Motor neuron (in vitro differentiated cells): ENCODE data around the gene ITGA6. TPM values are rescaled to one million over a fixed set of nuclear protein-coding genes. Genes with fewer than 3 reads are reported as not detected.

Source experiments
- ATAC-seq, 8 experiments: fragments of 200-7000 bp; cut with Tn5 transposase; replicated peaks in 6 of 8; 2 replicates each; pipeline ENCODE4 v1.8.0; 2021; ENCODE audit warnings: mild to moderate bottlenecking in 8 of 8, moderate library complexity in 8 of 8
- H3K27ac ChIP-seq, 2 donors: fragments of 250-450 bp; sonication (Bioruptor Pico); 2 replicates each; pipeline ENCODE4 v1.9.0; 2021; ENCODE audit warnings: antibody characterized with exemption in 2 of 2, mild to moderate bottlenecking in 2 of 2, moderate library complexity in 1 of 2
- H3K4me1 ChIP-seq, 2 donors: fragments of 250-450 bp; sonication (Bioruptor Pico); replicated peaks in 1 of 2; 2 replicates each; pipeline ENCODE4 v1.6.1; 2021; ENCODE audit warnings: antibody characterized with exemption in 2 of 2, mild to moderate bottlenecking in 2 of 2, moderate library complexity in 1 of 2
- H3K4me3 ChIP-seq, 5 donors: fragments of 250-450 bp; sonication (Bioruptor Pico); 2 replicates each; pipeline ENCODE4 v1.9.0; 2021; ENCODE audit warnings: antibody characterized with exemption in 5 of 5, mild to moderate bottlenecking in 5 of 5, moderate library complexity in 4 of 5
- WGBS, 10 experiments: fragments of 450-650 bp; shearing (Covaris generic); methylation state at CpG; one replicate each; pipeline ENCODE4 v1.0.0; 2022; 5-methylcytosine and 5-hydroxymethylcytosine counted together
- in situ Hi-C, 9 experiments: fragments of 400-800 bp; cut with MboI; loops; one replicate each; pipeline ENCODE4 v1.15.0; 2021; ENCODE audit warnings: low sequenced_read_pairs in 9 of 9, low pct_unique_long_range_greater_than_20kb in 2 of 9; ENCODE audit not compliant: unreplicated experiment in 9 of 9
- total RNA-seq, 8 experiments: library from RNA; unstranded; fragments of 300-600 nt; gene quantifications; 2 replicates each; pipeline versions ENCODE4 v1.2.3 to v1.2.4, GENCODE V29; 2022

Gene ITGA6
- 10 to 100 TPM in 7 of 8 experiments, 1 to 10 TPM in 1; 3.4 to 68.2 (median 26.1) TPM for total RNA-seq

DNA sequence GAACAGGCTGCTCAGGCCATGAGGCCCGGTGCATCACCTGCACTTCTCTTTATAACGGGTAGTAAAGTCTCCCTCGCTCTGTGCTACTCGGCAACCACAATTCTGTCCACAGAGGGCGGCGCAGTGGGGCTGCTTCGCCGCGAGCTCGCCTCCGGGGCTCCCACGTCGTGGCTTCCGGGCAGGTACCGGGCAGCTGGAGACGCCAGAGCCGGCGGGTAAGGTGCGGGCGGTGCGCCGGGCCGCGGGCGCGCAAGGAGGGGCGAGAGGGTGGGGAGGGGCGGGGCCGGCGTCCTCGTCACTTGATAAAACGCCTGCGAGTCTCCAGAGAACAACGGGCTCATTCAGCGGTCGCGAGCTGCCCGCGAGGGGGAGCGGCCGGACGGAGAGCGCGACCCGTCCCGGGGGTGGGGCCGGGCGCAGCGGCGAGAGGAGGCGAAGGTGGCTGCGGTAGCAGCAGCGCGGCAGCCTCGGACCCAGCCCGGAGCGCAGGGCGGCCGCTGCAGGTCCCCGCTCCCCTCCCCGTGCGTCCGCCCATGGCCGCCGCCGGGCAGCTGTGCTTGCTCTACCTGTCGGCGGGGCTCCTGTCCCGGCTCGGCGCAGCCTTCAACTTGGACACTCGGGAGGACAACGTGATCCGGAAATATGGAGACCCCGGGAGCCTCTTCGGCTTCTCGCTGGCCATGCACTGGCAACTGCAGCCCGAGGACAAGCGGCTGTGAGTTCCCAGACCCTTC lies at the start of gene ITGA6:
ITGA6 (plus strand) TSS at position 331 of the 734 bp plus-strand sequence.
- in situ Hi-C loops = no loop called here
- peak; percentile 74 to 89 (median 86) for ATAC-seq
- Histone ChIP-seq H3K4me3 (peak within 1 kb of the TSS; percentile 47 to 82 (median 57)), H3K27ac (peak within 1 kb of the TSS; percentile 11 to 43), H3K4me1 (peaks cover 8 to 11% of the 10 kb centered on the region in 2 donors)
- 0 to 20% (median 7%) methylated on average over 1 to 3 of the region's 79 CpGs; no CpG with 5 or more reads in 6 of the 10 experiments for WGBS, 10 experiments

DNA sequence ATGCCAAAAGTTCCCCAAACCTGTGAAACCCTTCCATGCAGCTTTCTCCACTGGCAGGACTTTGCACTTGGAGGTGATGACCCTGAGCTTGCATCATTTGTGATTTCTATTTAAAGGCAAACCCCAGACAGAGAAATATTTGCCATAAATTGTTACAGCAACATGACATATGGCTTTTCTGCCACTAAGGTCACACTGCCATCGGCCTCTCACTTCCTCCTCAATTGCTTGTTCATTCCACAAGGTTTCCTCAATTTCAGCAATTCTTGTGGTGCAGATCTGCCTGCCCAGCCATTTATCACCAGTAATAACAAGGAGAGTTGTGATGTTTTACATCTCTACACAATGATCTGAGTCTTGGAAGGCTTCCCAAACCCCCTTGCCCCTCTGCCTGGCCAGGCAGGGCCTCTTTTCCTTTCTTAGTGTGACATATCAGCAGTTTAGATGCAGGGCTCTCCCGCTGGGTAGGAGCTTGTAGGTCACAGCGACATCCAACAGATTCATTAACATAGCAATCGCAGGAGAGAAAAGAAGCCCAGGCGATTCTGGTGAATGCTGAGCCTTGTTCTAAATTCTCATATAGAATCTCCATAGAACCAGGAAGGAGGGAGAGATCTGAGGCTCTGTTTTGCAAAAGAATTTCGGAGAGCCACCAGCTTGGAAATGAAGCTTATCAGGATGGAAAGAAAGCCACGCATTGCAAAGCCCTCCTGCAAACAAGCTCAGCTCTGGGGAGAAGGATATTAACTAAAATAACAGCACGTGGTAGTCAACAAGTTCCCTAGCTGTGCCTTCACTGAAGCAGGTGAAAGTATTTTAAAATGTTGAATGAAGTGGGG lies 46.7 kb upstream of the ITGA6 start:
- peak overlapping the region; percentile 65 to 71 for H3K27ac ChIP-seq
- H3K4me1 ChIP-seq = peaks cover 30 to 51% of the 10 kb centered on the region in 2 donors
- ATAC-seq = peak in 5 of 8 experiments; percentile 82 to 91 (median 88)
- no peak overlapping the region for H3K4me3 ChIP-seq
- 0 to 54% (median 0%) methylated on average over 1 to 7 of the region's 8 CpGs; no CpG with 5 or more reads in 1 of the 10 experiments for WGBS, 10 experiments
- in situ Hi-C loops = no loop called here

DNA sequence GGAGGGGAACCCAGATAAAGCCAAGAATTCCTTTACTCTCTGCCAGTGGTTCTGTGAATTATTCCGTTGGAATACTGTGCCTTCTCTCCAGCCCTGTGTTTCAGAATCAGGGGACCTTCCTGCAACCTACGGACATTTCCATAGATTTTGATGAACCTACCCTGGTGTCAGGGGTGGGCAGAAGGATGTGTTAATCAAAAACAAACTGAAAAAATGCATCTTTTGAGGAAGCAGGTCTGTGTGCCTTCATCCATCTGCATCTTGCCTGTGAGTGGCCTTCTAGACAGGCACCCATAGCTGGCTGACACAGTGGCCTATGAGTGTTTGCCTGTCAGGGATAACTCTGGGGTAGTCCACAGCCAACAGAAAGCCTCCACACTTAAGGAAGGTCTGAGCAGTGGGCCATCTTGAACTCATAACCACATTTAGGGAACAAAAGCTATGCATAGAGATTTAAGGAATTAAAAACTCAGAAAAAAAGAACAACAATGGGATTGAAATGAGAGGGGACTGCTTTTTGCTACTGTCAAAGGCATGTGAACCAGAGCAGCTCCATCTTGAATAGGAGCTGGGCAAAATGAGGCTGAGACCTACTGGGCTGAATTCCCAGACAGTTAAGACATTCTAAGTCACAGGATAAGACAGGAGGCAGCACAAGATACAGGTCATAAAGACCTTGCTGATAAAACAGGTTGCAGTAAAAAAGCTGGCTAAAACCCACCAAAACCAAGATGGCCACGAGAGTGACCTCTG lies 45.9 kb upstream of the ITGA6 start:
- 0 to 58% (median 8%) methylated on average over 1 to 2 of the region's 3 CpGs; no CpG with 5 or more reads in 5 of the 10 experiments for WGBS, 10 experiments
- Histone ChIP-seq H3K27ac (peak overlapping the region; percentile 65 to 71), H3K4me1 (peaks cover 30 to 45% of the 10 kb centered on the region in 2 donors), H3K4me3 (no peak overlapping the region)
- in situ Hi-C loops = no loop called here
- ATAC-seq = peak in 4 of 8 experiments; percentile 1 to 7 (median 2)

DNA sequence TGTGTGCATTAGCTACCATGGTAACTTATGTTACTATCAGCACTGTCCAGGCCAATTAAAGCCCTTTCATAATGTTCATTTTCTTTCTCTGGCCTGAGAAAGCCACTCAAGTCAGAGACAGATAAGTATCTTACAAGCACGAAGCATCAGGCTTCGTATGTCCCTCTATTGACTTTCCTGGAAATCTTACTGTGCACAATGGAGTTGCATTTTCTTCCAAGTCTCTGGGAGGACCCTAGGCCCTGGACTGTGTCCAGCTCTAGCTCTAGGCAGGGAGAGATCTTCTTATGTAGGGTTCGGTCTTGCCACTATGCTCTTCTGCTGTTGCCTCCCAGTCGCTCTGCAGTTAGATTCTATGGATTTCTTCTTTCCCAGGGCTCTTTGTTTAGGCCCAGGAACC lies 40.0 kb upstream of the ITGA6 start:
- no peak overlapping the region for H3K27ac ChIP-seq
- in situ Hi-C loops = no loop called here
- H3K4me1 ChIP-seq = peaks cover 12% of the 10 kb centered on the region in 2 donors
- whole genome bisulfite sequencing, 10 experiments = 46 to 93% (median 72%) methylated on average over 1 to 4 of the region's 4 CpGs; no CpG with 5 or more reads in 2 of the 10 experiments
- ATAC-seq = peak in 3 of 8 experiments; percentile 25 to 59 (median 47)
- H3K4me3 ChIP-seq = no peak overlapping the region

- ATAC-seq = no peak
- in situ Hi-C loops = no loop called here
- Histone ChIP-seq H3K4me1 (peaks cover 6 to 11% of the 10 kb centered on the region in 2 donors), H3K27ac (no peak overlapping the region), H3K4me3 (no peak overlapping the region)
- 39 to 100% (median 87%) methylated on average over 1 to 4 of the region's 4 CpGs for WGBS, 10 experiments
These were observed 37.6 kb upstream of the ITGA6 start for GRCh38 chr2:172389685-172390339.

DNA sequence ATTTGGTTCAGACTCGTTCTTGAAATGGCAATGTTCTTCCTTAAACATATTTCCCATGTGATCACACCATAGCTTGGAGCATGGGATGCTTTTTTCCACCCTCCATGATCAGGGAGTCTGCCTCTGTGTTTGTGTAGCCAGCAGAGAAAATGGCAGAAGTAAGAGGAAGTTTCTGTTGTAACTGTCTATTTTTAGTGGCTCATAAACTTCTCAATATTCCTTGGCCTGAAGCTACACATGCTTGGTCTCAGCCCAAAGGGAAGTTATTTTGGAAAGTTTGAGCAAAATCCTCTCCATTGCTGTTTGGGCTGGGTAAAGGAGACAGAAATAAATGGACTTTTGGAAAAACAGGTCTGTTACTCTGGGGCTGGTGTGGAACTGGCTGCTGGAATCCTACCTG lies 33.4 kb upstream of the ITGA6 start:
- WGBS, 10 experiments = 0 to 100% (median 20%) methylated on average over 1 of the region's 1 CpG; no CpG with 5 or more reads in 4 of the 10 experiments
- peak in 2 of 8 experiments; percentile 16 to 21 for ATAC-seq
- Histone ChIP-seq H3K4me3 (no peak overlapping the region), H3K4me1 (peaks cover 0 to 8% of the 10 kb centered on the region in 2 donors), H3K27ac (no peak overlapping the region)
- in situ Hi-C loops = no loop called here

DNA sequence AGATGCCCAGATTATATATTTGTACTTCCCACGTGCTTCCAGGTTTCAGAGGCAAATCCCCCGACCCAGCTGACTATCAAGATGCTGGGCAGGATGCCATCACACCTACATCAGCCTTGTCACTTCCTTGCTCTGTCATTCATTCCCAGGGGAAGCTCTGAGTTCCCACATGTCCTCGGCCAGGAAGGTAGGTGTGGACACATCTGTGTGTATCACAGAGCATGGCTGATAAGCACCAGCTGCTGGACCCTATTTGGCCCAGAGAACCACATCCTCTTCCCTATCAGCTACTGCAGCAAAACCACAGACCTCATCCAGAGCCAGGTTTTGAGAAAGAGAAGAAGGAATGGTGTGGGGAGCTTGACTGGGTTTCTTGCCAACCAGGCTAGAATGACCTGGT lies 31.9 kb upstream of the ITGA6 start:
- no peak for ATAC-seq
- H3K4me1 ChIP-seq = peaks cover 0 to 8% of the 10 kb centered on the region in 2 donors
- 20 to 90% (median 74%) methylated on average over 1 to 3 of the region's 3 CpGs; no CpG with 5 or more reads in 1 of the 10 experiments for WGBS, 10 experiments
- no peak overlapping the region for H3K27ac ChIP-seq
- in situ Hi-C loops = no loop called here
- H3K4me3 ChIP-seq = no peak overlapping the region

DNA sequence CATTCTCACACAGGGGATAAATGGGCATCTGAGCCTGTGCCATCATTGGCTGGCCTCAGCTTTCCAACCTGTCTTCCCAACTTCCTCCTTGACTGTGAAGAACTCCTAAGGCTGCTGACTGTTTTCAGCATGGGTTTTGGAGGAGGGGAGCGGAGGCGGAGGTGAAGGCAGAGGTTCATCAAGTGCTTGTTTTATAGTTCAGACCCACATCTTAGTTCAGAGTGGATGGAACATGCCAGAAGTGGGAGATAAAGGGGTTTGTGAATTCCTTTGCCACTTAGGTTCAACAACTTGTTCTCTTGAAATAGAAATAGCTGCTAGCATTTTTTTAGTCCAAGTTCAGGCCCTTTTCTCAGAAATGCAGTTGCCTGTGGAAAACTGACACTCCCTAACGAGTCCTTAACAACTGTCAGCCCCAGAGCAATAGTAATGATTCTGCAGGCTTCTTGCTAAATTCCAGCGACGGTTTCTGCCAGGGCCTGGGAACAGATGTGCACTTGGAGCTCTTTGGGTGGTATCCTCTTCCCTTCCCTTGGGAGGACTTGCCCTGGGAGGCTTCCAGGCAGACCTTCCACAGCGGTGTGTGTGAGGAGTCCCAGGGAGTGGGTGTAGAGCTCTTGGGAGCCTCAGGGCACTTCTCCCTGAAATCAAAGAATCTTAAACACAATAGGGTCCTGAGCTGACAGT lies 30.1 kb upstream of the ITGA6 start:
- peak in 3 of 8 experiments; percentile 58 to 96 (median 89) for ATAC-seq
- H3K4me1 ChIP-seq = peaks cover 6 to 8% of the 10 kb centered on the region in 2 donors
- H3K4me3 ChIP-seq = no peak overlapping the region
- H3K27ac ChIP-seq = no peak overlapping the region
- WGBS, 10 experiments = 0 to 80% (median 67%) methylated on average over 1 to 5 of the region's 6 CpGs; no CpG with 5 or more reads in 6 of the 10 experiments
- in situ Hi-C loops = no loop called here

DNA sequence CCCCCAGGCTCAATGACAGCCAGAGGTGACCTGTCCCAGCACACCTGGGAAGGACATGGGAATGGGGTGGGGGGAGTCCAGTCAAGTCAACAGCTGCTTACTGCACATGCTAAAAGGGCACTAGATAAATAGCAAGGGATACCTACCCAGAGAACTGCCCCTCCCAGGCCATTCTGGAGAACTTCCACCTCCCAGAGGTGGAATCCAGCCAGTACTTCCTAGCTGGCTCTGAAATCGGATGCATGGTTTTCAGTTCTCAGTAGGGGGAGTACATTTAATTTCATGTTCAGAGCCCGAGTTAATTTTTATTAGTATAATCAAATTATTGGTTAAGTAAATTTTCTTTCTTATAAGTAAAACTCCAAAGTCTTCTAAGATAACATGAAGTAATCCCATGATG lies 28.9 kb upstream of the ITGA6 start:
- in situ Hi-C loops = no loop called here
- no peak for ATAC-seq
- 17 to 100% (median 62%) methylated on average over 1 to 2 of the region's 2 CpGs; no CpG with 5 or more reads in 2 of the 10 experiments for WGBS, 10 experiments
- H3K4me1 ChIP-seq = peaks cover 14 to 15% of the 10 kb centered on the region in 2 donors
- no peak overlapping the region for H3K4me3 ChIP-seq
- no peak overlapping the region for H3K27ac ChIP-seq

GRCh38 chr2:172399765-172400164 lies 27.6 kb upstream of the ITGA6 start:
- Histone ChIP-seq H3K27ac (no peak overlapping the region), H3K4me3 (no peak overlapping the region), H3K4me1 (peaks cover 27 to 28% of the 10 kb centered on the region in 2 donors)
- 80 to 100% (median 93%) methylated on average over 1 to 4 of the region's 5 CpGs; no CpG with 5 or more reads in 3 of the 10 experiments for WGBS, 10 experiments
- in situ Hi-C loops = no loop called here
- ATAC-seq = no peak

DNA sequence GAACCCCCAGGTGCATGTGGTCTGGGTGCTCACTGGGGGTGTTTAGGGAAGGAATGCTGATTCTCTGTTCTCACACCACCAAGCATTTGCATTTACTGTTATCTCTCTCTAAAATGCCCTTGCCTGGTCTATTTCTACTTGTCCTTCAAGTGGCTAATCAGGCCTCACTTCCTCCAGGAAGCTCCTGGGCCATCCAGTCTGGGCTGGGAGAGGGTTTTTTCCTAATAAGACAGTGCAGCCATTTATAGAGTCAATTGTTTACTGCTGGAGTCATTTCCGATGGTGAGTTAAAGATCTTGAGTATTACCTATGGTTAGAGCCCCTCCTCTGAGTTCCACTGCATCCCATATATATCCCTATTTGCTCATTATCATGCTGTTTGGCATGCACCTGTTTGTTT lies 25.2 kb upstream of the ITGA6 start:
- Histone ChIP-seq H3K27ac (peak overlapping the region in 1 of 2 donors; percentile 41), H3K4me3 (no peak overlapping the region), H3K4me1 (peaks cover 26 to 30% of the 10 kb centered on the region in 2 donors)
- in situ Hi-C loops = no loop called here
- no peak for ATAC-seq
- WGBS, 10 experiments = 0 to 100% (median 82%) methylated on average over 1 of the region's 1 CpG; no CpG with 5 or more reads in 6 of the 10 experiments
